ENCODE measurements around the gene CCDC6.

The CCDC6 gene

GRCh38 chr10:59907918-59908807 is 1.8 kb upstream of the CCDC6 start:
- peak in 4 of 10 donors; percentile 33 to 86 (median 44) for DNase-seq
- intact Hi-C loops (cut with DNase I) = loop anchor here (2.0 to 10.0 kb wide), 2 partner anchors 83 to 281 kb away; no protein-coding TSS in a partner anchor

- intact Hi-C loops (cut with DNase I) = loop anchor here (2.0 to 10.0 kb wide), 2 partner anchors 83 to 281 kb away; no protein-coding TSS in a partner anchor
- no peak for DNase-seq
Observed at GRCh38 chr10:59907537-59907917, 1.2 kb upstream of the CCDC6 start.

GRCh38 chr10:59905731-59906416 is 482 bp downstream of the CCDC6 start:
- intact Hi-C loops (cut with DNase I) = loop anchor here (2.0 to 10.0 kb wide), 2 partner anchors 81 to 279 kb away; no protein-coding TSS in a partner anchor

GRCh38 chr10:59905066-59905730 is 1.2 kb downstream of the CCDC6 start:
- DNase-seq = peak in 4 of 10 donors; percentile 37 to 91 (median 79)
- intact Hi-C loops (cut with DNase I) = loop anchor here (10.0 kb wide), 1 partner anchor 80 kb away; no protein-coding TSS in a partner anchor

More at GRCh38 chr10:59905731-59906416, 482 bp downstream of the CCDC6 start:
- DNase-seq = peak in 2 of 10 donors; percentile 23 to 73

- DNase-seq = no peak
- intact Hi-C loops (cut with DNase I) = loop anchor here (10.0 kb wide), 1 partner anchor 80 kb away; no protein-coding TSS in a partner anchor
Observed at GRCh38 chr10:59904426-59905065, 1.8 kb downstream of the CCDC6 start.

GRCh38 chr10:59903871-59904270 is 2.5 kb downstream of the CCDC6 start:
- intact Hi-C loops (cut with DNase I) = loop anchor here (10.0 kb wide), 1 partner anchor 79 kb away; no protein-coding TSS in a partner anchor
- no peak for DNase-seq

GRCh38 chr10:59902016-59902415 is 4.3 kb downstream of the CCDC6 start:
- intact Hi-C loops (cut with DNase I) = loop anchor here (10.0 kb wide), 1 partner anchor 77 kb away; no protein-coding TSS in a partner anchor
- no peak for DNase-seq

GRCh38 chr10:59901470-59901869 is 4.9 kb downstream of the CCDC6 start:
- intact Hi-C loops (cut with DNase I) = loop anchor here (10.0 kb wide), 1 partner anchor 77 kb away; no protein-coding TSS in a partner anchor
- no peak for DNase-seq

- intact Hi-C loops (cut with DNase I) = loop anchor here (10.0 kb wide), 1 partner anchor 75 kb away; no protein-coding TSS in a partner anchor
- no peak for DNase-seq
Observed at GRCh38 chr10:59900048-59900727, 6.2 kb downstream of the CCDC6 start.

GRCh38 chr10:59898125-59898835 is 8.1 kb downstream of the CCDC6 start:
- intact Hi-C loops (cut with DNase I) = loop anchor here (10.0 kb wide), 1 partner anchor 53 kb away; no protein-coding TSS in a partner anchor
- DNase-seq = no peak

- peak in 2 of 10 donors; percentile 46 to 85 for DNase-seq
- intact Hi-C loops (cut with DNase I) = loop anchor here (10.0 kb wide), 1 partner anchor 51 kb away; no protein-coding TSS in a partner anchor
Observed at GRCh38 chr10:59896191-59896590, 10.2 kb downstream of the CCDC6 start.

- no peak for DNase-seq
- intact Hi-C loops (cut with DNase I) = loop anchor here (10.0 kb wide), 1 partner anchor 51 kb away; no protein-coding TSS in a partner anchor
Observed at GRCh38 chr10:59895629-59896116, 10.7 kb downstream of the CCDC6 start.

GRCh38 chr10:59894114-59894513 is 12.2 kb downstream of the CCDC6 start:
- intact Hi-C loops (cut with DNase I) = loop anchor here (10.0 kb wide), 1 partner anchor 49 kb away; no protein-coding TSS in a partner anchor
- DNase-seq = peak; percentile 42 to 95 (median 70)

- intact Hi-C loops (cut with DNase I) = loop anchor here (10.0 kb wide), 1 partner anchor 48 kb away; no protein-coding TSS in a partner anchor
- no peak for DNase-seq
Observed at GRCh38 chr10:59892697-59893096, 13.7 kb downstream of the CCDC6 start.

GRCh38 chr10:59891936-59892335 is 14.4 kb downstream of the CCDC6 start:
- intact Hi-C loops (cut with DNase I) = loop anchor here (10.0 kb wide), 1 partner anchor 47 kb away; no protein-coding TSS in a partner anchor
- DNase-seq = no peak

- DNase-seq = no peak
- intact Hi-C loops (cut with DNase I) = loop anchor here (10.0 kb wide), 1 partner anchor 47 kb away; no protein-coding TSS in a partner anchor
Observed at GRCh38 chr10:59891349-59891748, 15.0 kb downstream of the CCDC6 start.

GRCh38 chr10:59888781-59889435 is 17.4 kb downstream of the CCDC6 start:
- intact Hi-C loops (cut with DNase I) = no loop called here
- no peak for DNase-seq

Data from posterior cingulate gyrus (tissue), 11 donors.